Keratinocyte (primary cell): ENCODE data around the gene ETFA. TPM values are rescaled to one million over a fixed set of nuclear protein-coding genes. Genes with fewer than 3 reads are reported as not detected.

ENCODE experiments used
- DNase-seq: peaks from one replicate; pipeline ENCODE4 v3.0.0-alpha.2; 2011; ENCODE audit warnings: low read depth, missing footprints, low spot score
- FAIRE-seq: peaks from 2 replicates; lab custom pipeline; 2011; peaks lifted over from hg19 to GRCh38; lab: Jason Lieb, UNC
- H2AFZ ChIP-seq: 2 replicates; pipeline ENCODE4 v1.6.0; 2012; ENCODE audit warnings: low read length, control low read depth, inconsistent platforms; ENCODE audit not compliant: control insufficient read depth
- H3K27ac ChIP-seq: 2 replicates; pipeline ENCODE4 v1.5.1; 2011; ENCODE audit warnings: low read length; ENCODE audit not compliant: control insufficient read depth, insufficient read depth
- H3K27me3 ChIP-seq: 3 replicates; pipeline ENCODE4 v1.6.0; 2011; ENCODE audit warnings: low read length; ENCODE audit not compliant: control insufficient read depth, insufficient read depth; ENCODE audit errors: extremely low read depth
- H3K36me3 ChIP-seq, 2 experiments: 2 replicates in 1 of 2; 3 replicates in 1 of 2; pipeline ENCODE4 v1.5.1; 2011; ENCODE audit warnings: low read length in 2 of 2, mild to moderate bottlenecking in 1 of 2; ENCODE audit not compliant: control insufficient read depth in 2 of 2, insufficient read depth in 2 of 2; ENCODE audit errors: extremely low read depth in 1 of 2
- H3K4me1 ChIP-seq: 3 replicates; pipeline ENCODE4 v1.5.1; 2011; ENCODE audit warnings: low read length; ENCODE audit not compliant: control insufficient read depth, insufficient read depth; ENCODE audit errors: extremely low read depth
- H3K4me2 ChIP-seq: 3 replicates; pipeline ENCODE4 v1.6.0; 2011; ENCODE audit warnings: low read depth, low read length; ENCODE audit not compliant: control insufficient read depth, insufficient read depth; ENCODE audit errors: extremely low read depth
- H3K4me3 ChIP-seq, 3 experiments: fragments of 200-600 bp in 1 of 3; sonication (generic) in 1 of 3; 2 replicates in 2 of 3; 3 replicates in 1 of 3; pipeline ENCODE4 v1.5.1; 2011 to 2016; ENCODE audit warnings: low read length in 3 of 3, mild to moderate bottlenecking in 3 of 3, control low read depth in 2 of 3, inconsistent platforms in 1 of 3, low read depth in 1 of 3, mixed read lengths in 1 of 3, mixed run types in 1 of 3, moderate library complexity in 1 of 3; ENCODE audit not compliant: control insufficient read depth in 2 of 3, insufficient read depth in 2 of 3; ENCODE audit errors: extremely low read depth in 1 of 3
- H3K79me2 ChIP-seq: 2 replicates; pipeline ENCODE4 v1.6.0; 2012; ENCODE audit warnings: low read length; ENCODE audit not compliant: control insufficient read depth, insufficient read depth
- H3K9ac ChIP-seq: 3 replicates; pipeline ENCODE4 v1.6.0; 2011; ENCODE audit warnings: low read length; ENCODE audit not compliant: control insufficient read depth, insufficient read depth; ENCODE audit errors: extremely low read depth
- H3K9me1 ChIP-seq: 3 replicates; pipeline ENCODE4 v1.6.0; 2011; ENCODE audit warnings: low read length; ENCODE audit not compliant: control insufficient read depth, insufficient read depth; ENCODE audit errors: extremely low read depth
- H3K9me3 ChIP-seq: 2 replicates; pipeline ENCODE4 v1.5.1; 2012; ENCODE audit warnings: low read depth, low read length; ENCODE audit not compliant: control insufficient read depth
- H4K20me1 ChIP-seq: 3 replicates; pipeline ENCODE4 v1.6.0; 2011; ENCODE audit warnings: low read length; ENCODE audit not compliant: control insufficient read depth, insufficient read depth; ENCODE audit errors: extremely low read depth
- CTCF ChIP-seq, 3 experiments: IDR thresholded peaks in 1 of 3; conservative IDR thresholded peaks in 1 of 3; optimal IDR thresholded peaks in 1 of 3; 2 replicates in 2 of 3; 3 replicates in 1 of 3; pipeline versions ENCODE3 to v1.5.1; 2011; ENCODE audit warnings: low read length in 3 of 3, mild to moderate bottlenecking in 3 of 3, moderate library complexity in 2 of 3, control low read depth in 1 of 3, inconsistent platforms in 1 of 3; ENCODE audit not compliant: insufficient read depth in 2 of 3; ENCODE audit errors: extremely low read depth in 1 of 3
- EZH2 ChIP-seq: IDR thresholded peaks from one replicate; pipeline ENCODE4 v1.6.1; 2012; ENCODE audit warnings: inconsistent platforms, mild to moderate bottlenecking, low read length, moderate library complexity
- dilution Hi-C: fragments of 300-500 bp; cut with MboI; formaldehyde crosslinking; loops from one replicate; pipeline ENCODE4 v1.7.0; 2020; ENCODE audit warnings: low sequenced_read_pairs; ENCODE audit not compliant: extremely low pct_ligation_motif_present
- polyA plus RNA-seq, 5 experiments: library from polyadenylated mRNA; depleted of rRNA in 3 of 5; stranded (reverse) in 3 of 5; stranded (forward) in 1 of 5; unstranded in 1 of 5; fragments of >200 nt; gene quantifications; 1 replicate in 1 of 5; 2 replicates in 3 of 5; 3 replicates in 1 of 5; pipeline versions ENCODE4 v1.2.1 to v1.2.3, GENCODE V29; 2011 to 2012; ENCODE audit warnings: missing spikeins in 2 of 5, low read depth in 1 of 5, low replicate concordance in 1 of 5

Gene ETFA
- polyA plus RNA-seq, 1 donor (not counting 4 experiments of a cell fraction or from before 2014, with no cell fraction given) = 230 TPM

- Histone ChIP-seq H3K4me3 (no peak overlapping the region), H3K4me2 (no peak overlapping the region), H3K9ac (no peak overlapping the region), H2AFZ (no peak overlapping the region), H3K79me2 (no peaks in the 10 kb centered on the region), H3K27ac (no peak overlapping the region), H3K9me1 (no peaks in the 10 kb centered on the region), H3K9me3 (no peaks in the 10 kb centered on the region), H3K36me3 (peaks cover 0 to 8% of the 10 kb centered on the region in 2 experiments), H4K20me1 (peaks cover 6% of the 10 kb centered on the region), H3K4me1 (peaks cover 33% of the 10 kb centered on the region), H3K27me3 (no peaks in the 10 kb centered on the region)
- dilution Hi-C loops = no loop called here
- TF ChIP-seq EZH2 (no peak), CTCF (optimal IDR thresholded peaks at IDR 0.05 in 1 of 3, IDR thresholded peaks at IDR 0.05 in 1 of 3, conservative IDR thresholded peaks at IDR 0.05 in 1 of 3; ENCODE audit: extremely low read depth in 1 of 3, insufficient read depth in 2 of 3, low read length in 3 of 3) (no peak)
- FAIRE-seq (no peak), DNase-seq (no peak)
Measured at GRCh38 chr15:76200641-76201105, 110.6 kb downstream of the ETFA start.

GRCh38 chr15:76200083-76200465 lies 111.2 kb downstream of the ETFA start:
- FAIRE-seq = no peak
- dilution Hi-C loops = no loop called here

More at GRCh38 chr15:76200083-76200465, 111.2 kb downstream of the ETFA start:
- H3K9me1 ChIP-seq = no peaks in the 10 kb centered on the region
- H3K27ac ChIP-seq = no peak overlapping the region
- no peak for TF ChIP-seq EZH2
- peaks cover 0 to 7% of the 10 kb centered on the region in 2 experiments for H3K36me3 ChIP-seq
- no peaks in the 10 kb centered on the region for H3K79me2 ChIP-seq
- no peaks in the 10 kb centered on the region for H3K27me3 ChIP-seq
- no peak overlapping the region for H3K4me3 ChIP-seq
- no peak for DNase-seq
- H3K9ac ChIP-seq = no peak overlapping the region
- peaks cover 6% of the 10 kb centered on the region for H4K20me1 ChIP-seq
- no peak overlapping the region for H3K4me2 ChIP-seq
- no peak overlapping the region for H2AFZ ChIP-seq
- H3K9me3 ChIP-seq = no peaks in the 10 kb centered on the region
- peaks cover 31% of the 10 kb centered on the region for H3K4me1 ChIP-seq
